NCI-H2107 (cell line): ENCODE data around the gene ARRDC3.
A peak's percentile ranks its signal among the peaks of the same experiment; 100 is the strongest.

Experiments used
- DNase-seq: peaks from one replicate; lab custom pipeline; 2025; lab: John Stamatoyannopoulos, UW

Gene ARRDC3

GRCh38 chr5:91384671-91385430 is 1.7 kb upstream of the ARRDC3 start:
- peak; percentile 63 for DNase-seq

GRCh38 chr5:91383956-91384300 is 811 bp upstream of the ARRDC3 start:
- DNase-seq = no peak

- DNase-seq = no peak
Observed at GRCh38 chr5:91382530-91383026, 539 bp downstream of the ARRDC3 start.

- no peak for DNase-seq
Observed at GRCh38 chr5:91381774-91382359, 1.2 kb downstream of the ARRDC3 start.

GRCh38 chr5:91381239-91381773 is 1.8 kb downstream of the ARRDC3 start:
- DNase-seq = no peak

- DNase-seq = peak; percentile 90
Observed at GRCh38 chr5:91380491-91381238, 2.5 kb downstream of the ARRDC3 start.

- peak; percentile 93 for DNase-seq
Observed at GRCh38 chr5:91379914-91380490, 3.1 kb downstream of the ARRDC3 start.

GRCh38 chr5:91379246-91379913 is 3.7 kb downstream of the ARRDC3 start:
- no peak for DNase-seq

- DNase-seq = no peak
Observed at GRCh38 chr5:91378752-91379211, 4.3 kb downstream of the ARRDC3 start.

GRCh38 chr5:91374893-91375520 is 8.1 kb downstream of the ARRDC3 start:
- no peak for DNase-seq

GRCh38 chr5:91373600-91373999 is 9.5 kb downstream of the ARRDC3 start:
- DNase-seq = no peak

GRCh38 chr5:91373006-91373405 is 10.1 kb downstream of the ARRDC3 start:
- DNase-seq = no peak

GRCh38 chr5:91369480-91369879 is 13.6 kb downstream of the ARRDC3 start:
- DNase-seq = no peak

- no peak for DNase-seq
Observed at GRCh38 chr5:91367908-91368648, 15.0 kb downstream of the ARRDC3 start.

- no peak for DNase-seq
Observed at GRCh38 chr5:91367344-91367743, 15.8 kb downstream of the ARRDC3 start.

GRCh38 chr5:91366551-91366950 is 16.6 kb downstream of the ARRDC3 start:
- no peak for DNase-seq

- DNase-seq = no peak
Observed at GRCh38 chr5:91365498-91365897, 17.6 kb downstream of the ARRDC3 start.

GRCh38 chr5:91362935-91363334 is 20.2 kb downstream of the ARRDC3 start:
- no peak for DNase-seq

- no peak for DNase-seq
Observed at GRCh38 chr5:91361790-91362189, 21.3 kb downstream of the ARRDC3 start.

- no peak for DNase-seq
Observed at GRCh38 chr5:91361055-91361701, 21.9 kb downstream of the ARRDC3 start.
